SU-DHL-6 (cell line): ENCODE measurements around the gene BRD2.

ENCODE experiments used
- EZH2phosphoT487 ChIP-seq: fragments of 200-600 bp; sonication (generic), shearing (Covaris generic); conservative IDR thresholded peaks from 2 replicates; pipeline ENCODE4 v1.6.1; 2018; ENCODE audit warnings: mild to moderate bottlenecking, antibody characterized with exemption, low read length, moderate library complexity, mixed read lengths
- TF ChIP-seq, protein P1 (sequence below): fragments of 200-600 bp; sonication (generic); IDR thresholded peaks from one replicate; pipeline ENCODE4 v1.5.1; 2017; ENCODE audit warnings: antibody characterized with exemption, mild to moderate bottlenecking, low read length, moderate library complexity; ENCODE audit not compliant: insufficient read depth, poor library complexity, severe bottlenecking

DNA sequence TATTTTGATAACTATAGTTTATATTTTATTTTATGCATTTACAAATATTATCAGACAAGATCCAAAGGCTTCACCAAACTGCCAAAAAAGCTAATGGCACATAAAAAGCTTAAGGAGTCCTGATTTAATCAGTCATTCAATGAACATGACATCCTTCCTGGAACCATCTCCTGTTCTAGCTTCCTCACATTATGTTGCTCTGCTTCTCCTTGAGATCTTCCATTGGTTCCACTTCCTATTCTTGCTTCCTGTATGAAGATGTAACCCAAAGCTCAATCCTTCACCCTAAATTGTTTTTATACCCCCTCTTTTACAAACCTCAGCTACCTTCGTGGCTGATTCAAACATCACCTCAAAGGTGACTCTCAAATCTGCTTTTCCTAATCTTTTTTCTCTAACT, 4.5 kb upstream of the BRD2 start:
- TF ChIP-seq EZH2phosphoT487 = no peak
- TF ChIP-seq, protein P1, sequence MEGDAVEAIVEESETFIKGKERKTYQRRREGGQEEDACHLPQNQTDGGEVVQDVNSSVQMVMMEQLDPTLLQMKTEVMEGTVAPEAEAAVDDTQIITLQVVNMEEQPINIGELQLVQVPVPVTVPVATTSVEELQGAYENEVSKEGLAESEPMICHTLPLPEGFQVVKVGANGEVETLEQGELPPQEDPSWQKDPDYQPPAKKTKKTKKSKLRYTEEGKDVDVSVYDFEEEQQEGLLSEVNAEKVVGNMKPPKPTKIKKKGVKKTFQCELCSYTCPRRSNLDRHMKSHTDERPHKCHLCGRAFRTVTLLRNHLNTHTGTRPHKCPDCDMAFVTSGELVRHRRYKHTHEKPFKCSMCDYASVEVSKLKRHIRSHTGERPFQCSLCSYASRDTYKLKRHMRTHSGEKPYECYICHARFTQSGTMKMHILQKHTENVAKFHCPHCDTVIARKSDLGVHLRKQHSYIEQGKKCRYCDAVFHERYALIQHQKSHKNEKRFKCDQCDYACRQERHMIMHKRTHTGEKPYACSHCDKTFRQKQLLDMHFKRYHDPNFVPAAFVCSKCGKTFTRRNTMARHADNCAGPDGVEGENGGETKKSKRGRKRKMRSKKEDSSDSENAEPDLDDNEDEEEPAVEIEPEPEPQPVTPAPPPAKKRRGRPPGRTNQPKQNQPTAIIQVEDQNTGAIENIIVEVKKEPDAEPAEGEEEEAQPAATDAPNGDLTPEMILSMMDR = no peak
